Panc1 (cell line): Measurements from ENCODE around the gene ETFA. TPM values are rescaled to one million over a fixed set of nuclear protein-coding genes. Genes with fewer than 3 reads are reported as not detected.

Experiments
- ATAC-seq: fragments of 200-7000 bp; cut with Tn5 transposase; 2 replicates; pipeline ENCODE4 v1.9.1; 2020; ENCODE audit warnings: mild to moderate bottlenecking, moderate library complexity
- BruUV-seq: library from RNA; stranded (reverse); fragments of 400-500 nt; replicated peaks from 2 replicates; lab custom pipeline; 2021; lab: Mats Ljungman, UMichigan
- CTCF ChIA-PET: fragments of 300-600 bp; sonication (Branson Sonifier 250); formaldehyde crosslinking; loops from one replicate; lab custom pipeline; 2022; ENCODE audit warnings: antibody characterized with exemption; lab: Charles Lee
- POLR2A ChIA-PET: fragments of 300-600 bp; sonication (Branson Sonifier 250); formaldehyde crosslinking; loops from one replicate; lab custom pipeline; 2022; ENCODE audit warnings: antibody characterized with exemption; lab: Charles Lee
- DNase-seq: peaks from one replicate; pipeline ENCODE4 v3.0.0-alpha.2; 2010; ENCODE audit warnings: low read depth, low spot score
- H3K27ac ChIP-seq: 2 replicates; pipeline ENCODE4 v1.5.1; 2011; ENCODE audit warnings: mild to moderate bottlenecking, low read length, inconsistent platforms
- H3K27me3 ChIP-seq: fragments of 200-500 bp; sonication (Bioruptor generic); 2 replicates; pipeline ENCODE4 v1.6.0; 2014; ENCODE audit warnings: low read length, inconsistent platforms; ENCODE audit not compliant: control insufficient read depth, insufficient read depth
- H3K36me3 ChIP-seq: fragments of 200-500 bp; sonication (Bioruptor generic); 2 replicates; pipeline ENCODE4 v1.5.1; 2014; ENCODE audit warnings: inconsistent platforms, mild to moderate bottlenecking, low read length, moderate library complexity; ENCODE audit not compliant: control insufficient read depth, insufficient read depth
- H3K4me1 ChIP-seq: 2 replicates; pipeline ENCODE4 v1.5.1; 2011; ENCODE audit warnings: inconsistent platforms, mild to moderate bottlenecking, low read length, moderate library complexity; ENCODE audit not compliant: control insufficient read depth, insufficient read depth
- H3K4me3 ChIP-seq, 2 experiments: 2 replicates each; pipeline ENCODE4 v1.5.1; 2011 to 2012; ENCODE audit warnings: low read depth in 2 of 2, low read length in 2 of 2, mild to moderate bottlenecking in 2 of 2, inconsistent platforms in 1 of 2, moderate library complexity in 1 of 2
- H3K9me3 ChIP-seq: fragments of 200-500 bp; sonication (Bioruptor generic); 2 replicates; pipeline ENCODE4 v1.5.1; 2014; ENCODE audit warnings: low read depth, mild to moderate bottlenecking, inconsistent platforms, low read length, moderate library complexity; ENCODE audit not compliant: control insufficient read depth, insufficient read depth
- CTCF ChIP-seq: fragments of 450-650 bp; IDR thresholded peaks from 2 replicates; pipeline ENCODE4 v1.5.1; 2017; ENCODE audit warnings: mild to moderate bottlenecking
- POLR2AphosphoS5 ChIP-seq: IDR thresholded peaks from 2 replicates; pipeline ENCODE4 v1.6.1; 2012; ENCODE audit warnings: mild to moderate bottlenecking, low read depth, low read length, moderate library complexity
- REST ChIP-seq, 2 experiments: IDR thresholded peaks; 2 replicates each; pipeline ENCODE4 v1.6.1; 2011 to 2012; ENCODE audit warnings: low read depth in 2 of 2, control low read depth in 1 of 2, low read length in 1 of 2, mild to moderate bottlenecking in 1 of 2, moderate library complexity in 1 of 2; ENCODE audit not compliant: insufficient read depth in 1 of 2
- SIN3A ChIP-seq: IDR thresholded peaks from 2 replicates; pipeline ENCODE4 v1.6.1; 2012; ENCODE audit warnings: low read depth, mild to moderate bottlenecking, low read length, moderate library complexity, borderline replicate concordance; ENCODE audit not compliant: insufficient read depth
- TCF7L2 ChIP-seq: IDR thresholded peaks from 2 replicates; pipeline ENCODE4 v1.6.1; 2011; ENCODE audit warnings: mild to moderate bottlenecking, low read depth, low read length, inconsistent platforms
- in situ Hi-C: cut with HindIII; loops from 2 replicates; pipeline ENCODE4 v1.10.0; 2016; ENCODE audit warnings: low sequenced_read_pairs, low pct_unique_long_range_greater_than_20kb
- intact Hi-C: fragments of 100-400 bp; cut with micrococcal nuclease; formaldehyde crosslinking; loops from one replicate; pipeline ENCODE4 v1.10.0; 2022; ENCODE audit not compliant: unreplicated experiment
- total RNA-seq: library from RNA; stranded (reverse); gene quantifications from one replicate; pipeline ENCODE4 v1.2.1, GENCODE V29; 2021; ENCODE audit not compliant: unreplicated experiment

The ETFA gene
- total RNA-seq, 1 experiment from 2014 or later = 159 TPM

- Histone ChIP-seq H3K4me3 (no peak overlapping the region), H3K4me1 (peaks cover 19% of the 10 kb centered on the region), H3K9me3 (no peaks in the 10 kb centered on the region), H3K27ac (no peak overlapping the region), H3K36me3 (no peaks in the 10 kb centered on the region), H3K27me3 (no peaks in the 10 kb centered on the region)
- TF ChIP-seq POLR2AphosphoS5 (no peak), TCF7L2 (no peak), SIN3A (no peak), REST (IDR thresholded peaks at IDR 0.05; ENCODE audit: insufficient read depth in 1 of 2, low read depth in 2 of 2, low read length in 1 of 2) (no peak), CTCF (no peak)
- ChIA-PET POLR2A (no interaction called here), CTCF (no interaction called here)
- DNase-seq (no peak), ATAC-seq (no peak)
- no TSS peak for BruUV-seq
- in situ Hi-C loops = no loop called here
- intact Hi-C loops = no loop called here
Observed at GRCh38 chr15:76192715-76193114, 118.6 kb downstream of the ETFA start.

GRCh38 chr15:76191539-76192244, 119.6 kb downstream of the ETFA start:
- POLR2A ChIA-PET = no interaction called here
- Histone ChIP-seq H3K27ac (no peak overlapping the region), H3K27me3 (no peaks in the 10 kb centered on the region), H3K36me3 (no peaks in the 10 kb centered on the region), H3K4me1 (peaks cover 16% of the 10 kb centered on the region), H3K4me3 (no peak overlapping the region), H3K9me3 (no peaks in the 10 kb centered on the region)
- CTCF ChIA-PET = no interaction called here
- in situ Hi-C loops = no loop called here
- ATAC-seq = no peak
- intact Hi-C loops = loop anchor here (2.0 kb wide), 1 partner anchor 139 kb away; no protein-coding TSS in a partner anchor
- no peak for TF ChIP-seq POLR2AphosphoS5
- no peak for TF ChIP-seq CTCF
- TF ChIP-seq TCF7L2 = no peak
- no peak for TF ChIP-seq REST (IDR thresholded peaks at IDR 0.05; ENCODE audit: insufficient read depth in 1 of 2, low read depth in 2 of 2, low read length in 1 of 2)
- no peak for TF ChIP-seq SIN3A
- BruUV-seq = no TSS peak
- no peak for DNase-seq
